Measurements from ENCODE around the gene UBA3.

The UBA3 gene

GRCh38 chr3:69080233-69080920 is at the start of gene UBA3:
Gene UBA3 (minus strand): TSS chr3:69080365. CDS start chr3:69080353, 12 bp downstream.
- Histone ChIP-seq H3K27ac (peak within 1 kb of the TSS; percentile 48), H3K4me1 (peaks cover 20% of the 10 kb centered on the region), H3K9ac (no peak within 1 kb of the TSS), H2AFZ (peak within 1 kb of the TSS; percentile 72), H3K79me2 (peaks cover 12% of the 10 kb centered on the region), H3K36me3 (ENCODE audit: control insufficient read depth, insufficient read depth, low read length) (no peaks in the 10 kb centered on the region), H3K9me3 (ENCODE audit: control insufficient read depth, low read length) (no peaks in the 10 kb centered on the region), H3K4me3 (ENCODE audit: low read depth, low read length) (peak within 1 kb of the TSS; percentile 83), H3K27me3 (ENCODE audit: control insufficient read depth, insufficient read depth, low read length) (no peaks in the 10 kb centered on the region), H3K4me2 (ENCODE audit: low read length) (peak within 1 kb of the TSS; percentile 92)
- TF ChIP-seq CTCF (IDR thresholded peaks at IDR 0.05), result no peak

GRCh38 chr3:69129531-69129930 is 49.4 kb upstream of the UBA3 start:
- Histone ChIP-seq H3K27ac (no peak overlapping the region), H3K4me1 (peaks cover 2% of the 10 kb centered on the region), H3K79me2 (no peaks in the 10 kb centered on the region), H3K4me3 (ENCODE audit: low read depth, low read length) (no peak overlapping the region), H3K9me3 (ENCODE audit: control insufficient read depth, low read length) (no peaks in the 10 kb centered on the region), H3K27me3 (ENCODE audit: control insufficient read depth, insufficient read depth, low read length) (no peaks in the 10 kb centered on the region), H3K4me2 (ENCODE audit: low read length) (no peak overlapping the region), H2AFZ (peak overlapping the region; percentile 21), H3K9ac (no peak overlapping the region), H3K36me3 (ENCODE audit: control insufficient read depth, insufficient read depth, low read length) (no peaks in the 10 kb centered on the region)
- no peak for TF ChIP-seq CTCF (IDR thresholded peaks at IDR 0.05)

- no peak for TF ChIP-seq CTCF (IDR thresholded peaks at IDR 0.05)
Observed at GRCh38 chr3:69128509-69128908, 48.3 kb upstream of the UBA3 start.

GRCh38 chr3:69126999-69127398 is 46.8 kb upstream of the UBA3 start:
- Histone ChIP-seq H3K27me3 (ENCODE audit: control insufficient read depth, insufficient read depth, low read length) (no peaks in the 10 kb centered on the region), H2AFZ (no peak overlapping the region), H3K4me1 (peaks cover 2% of the 10 kb centered on the region), H3K4me3 (ENCODE audit: low read depth, low read length) (no peak overlapping the region), H3K27ac (no peak overlapping the region), H3K79me2 (no peaks in the 10 kb centered on the region), H3K36me3 (ENCODE audit: control insufficient read depth, insufficient read depth, low read length) (no peaks in the 10 kb centered on the region), H3K9me3 (ENCODE audit: control insufficient read depth, low read length) (no peaks in the 10 kb centered on the region), H3K9ac (no peak overlapping the region), H3K4me2 (ENCODE audit: low read length) (no peak overlapping the region)
- TF ChIP-seq CTCF (IDR thresholded peaks at IDR 0.05), result no peak

More at GRCh38 chr3:69128509-69128908, 48.3 kb upstream of the UBA3 start:
- Histone ChIP-seq H3K9ac (no peak overlapping the region), H3K36me3 (ENCODE audit: control insufficient read depth, insufficient read depth, low read length) (no peaks in the 10 kb centered on the region), H3K4me1 (peaks cover 2% of the 10 kb centered on the region), H3K27me3 (ENCODE audit: control insufficient read depth, insufficient read depth, low read length) (no peaks in the 10 kb centered on the region), H3K79me2 (no peaks in the 10 kb centered on the region), H3K27ac (no peak overlapping the region), H3K4me2 (ENCODE audit: low read length) (no peak overlapping the region), H3K4me3 (ENCODE audit: low read depth, low read length) (no peak overlapping the region), H2AFZ (no peak overlapping the region), H3K9me3 (ENCODE audit: control insufficient read depth, low read length) (no peaks in the 10 kb centered on the region)

- H3K4me2 ChIP-seq (ENCODE audit: low read length), result no peak overlapping the region
- no peaks in the 10 kb centered on the region for H3K36me3 ChIP-seq (ENCODE audit: control insufficient read depth, insufficient read depth, low read length)
- H3K27me3 ChIP-seq (ENCODE audit: control insufficient read depth, insufficient read depth, low read length), result no peaks in the 10 kb centered on the region
- no peak for TF ChIP-seq CTCF (IDR thresholded peaks at IDR 0.05)
- H3K4me1 ChIP-seq, result peaks cover 3% of the 10 kb centered on the region
- H3K9ac ChIP-seq, result no peak overlapping the region
- H3K4me3 ChIP-seq (ENCODE audit: low read depth, low read length), result no peak overlapping the region
- H3K9me3 ChIP-seq (ENCODE audit: control insufficient read depth, low read length), result no peaks in the 10 kb centered on the region
- H2AFZ ChIP-seq, result no peak overlapping the region
- H3K79me2 ChIP-seq, result no peaks in the 10 kb centered on the region
- H3K27ac ChIP-seq, result no peak overlapping the region
Observed at GRCh38 chr3:69126216-69126615, 46.1 kb upstream of the UBA3 start.
